DMS53 (cell line): ENCODE measurements around the gene ENDOU.

ENCODE experiments used
- DNase-seq: peaks from one replicate; lab custom pipeline; 2025; lab: John Stamatoyannopoulos, UW

The ENDOU gene

GRCh38 chr12:47744005-47744651 is 18.8 kb upstream of the ENDOU start:
- peak; percentile 99 for DNase-seq

- DNase-seq = peak; percentile 48
These were observed 18.1 kb upstream of the ENDOU start for GRCh38 chr12:47743311-47743860.

GRCh38 chr12:47742253-47742825 is 17.0 kb upstream of the ENDOU start:
- peak; percentile 82 for DNase-seq

GRCh38 chr12:47741340-47741703 is 16.0 kb upstream of the ENDOU start:
- DNase-seq = peak; percentile 100

DNA sequence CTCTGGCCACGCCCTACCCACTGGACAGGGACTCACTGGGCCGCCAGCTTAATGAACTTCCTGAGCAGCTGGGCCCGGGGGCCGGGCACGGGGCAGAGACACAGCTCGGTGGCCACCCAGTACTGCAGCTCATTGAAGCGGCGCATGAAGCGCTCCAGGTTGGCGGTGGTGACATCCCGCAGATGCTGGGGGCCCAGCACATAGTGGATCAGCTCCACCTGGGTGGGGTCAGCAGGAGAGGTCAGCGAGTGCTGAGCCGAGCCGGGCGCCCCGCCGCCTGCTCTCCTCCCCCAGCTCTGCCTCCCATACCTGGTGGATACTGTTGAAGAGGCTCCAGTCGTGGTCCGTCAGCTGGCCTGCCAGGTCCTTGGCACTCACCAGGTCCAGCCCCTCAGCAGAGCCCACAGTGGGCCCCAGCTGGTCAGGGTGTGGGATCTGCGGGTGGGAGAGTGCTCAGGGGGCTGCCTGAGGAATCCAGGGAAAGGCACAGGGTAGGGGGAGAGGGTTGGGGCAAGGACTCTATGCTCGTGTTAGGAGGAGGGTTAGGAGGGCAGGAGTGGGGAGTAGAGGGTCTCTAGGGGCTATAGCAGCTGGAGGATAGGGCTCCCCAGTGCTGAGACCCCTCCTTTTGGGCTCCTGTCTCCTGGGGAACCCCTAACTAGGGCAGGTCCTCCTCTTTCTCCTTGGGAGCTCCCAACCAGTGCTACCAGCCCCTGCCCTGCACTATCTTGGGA is 15.5 kb upstream of the ENDOU start:
- peak; percentile 97 for DNase-seq

DNA sequence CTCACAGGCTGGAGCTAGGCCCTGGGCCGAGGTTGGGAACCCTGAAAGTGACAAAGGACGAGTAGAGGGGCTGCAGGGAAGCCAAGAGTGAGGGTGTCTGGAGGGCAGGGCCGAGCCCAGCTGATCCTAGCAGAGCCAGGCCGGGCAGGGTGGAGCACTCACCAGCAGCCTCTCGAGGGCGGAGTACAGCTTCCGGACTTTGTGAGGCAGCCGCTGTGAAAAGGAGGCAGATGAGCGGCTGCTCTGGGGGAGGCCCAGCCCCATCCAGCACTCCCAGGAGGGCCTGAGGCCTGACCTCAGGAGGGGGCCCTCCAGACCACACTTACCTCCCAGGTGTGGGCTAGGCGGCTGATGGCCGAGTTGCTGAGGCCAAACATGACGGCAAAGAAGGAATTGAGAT is 14.7 kb upstream of the ENDOU start:
- DNase-seq = peak; percentile 79

GRCh38 chr12:47739297-47739696 is 14.0 kb upstream of the ENDOU start:
- DNase-seq = no peak

GRCh38 chr12:47737936-47738594 is 12.8 kb upstream of the ENDOU start:
- DNase-seq = no peak

DNA sequence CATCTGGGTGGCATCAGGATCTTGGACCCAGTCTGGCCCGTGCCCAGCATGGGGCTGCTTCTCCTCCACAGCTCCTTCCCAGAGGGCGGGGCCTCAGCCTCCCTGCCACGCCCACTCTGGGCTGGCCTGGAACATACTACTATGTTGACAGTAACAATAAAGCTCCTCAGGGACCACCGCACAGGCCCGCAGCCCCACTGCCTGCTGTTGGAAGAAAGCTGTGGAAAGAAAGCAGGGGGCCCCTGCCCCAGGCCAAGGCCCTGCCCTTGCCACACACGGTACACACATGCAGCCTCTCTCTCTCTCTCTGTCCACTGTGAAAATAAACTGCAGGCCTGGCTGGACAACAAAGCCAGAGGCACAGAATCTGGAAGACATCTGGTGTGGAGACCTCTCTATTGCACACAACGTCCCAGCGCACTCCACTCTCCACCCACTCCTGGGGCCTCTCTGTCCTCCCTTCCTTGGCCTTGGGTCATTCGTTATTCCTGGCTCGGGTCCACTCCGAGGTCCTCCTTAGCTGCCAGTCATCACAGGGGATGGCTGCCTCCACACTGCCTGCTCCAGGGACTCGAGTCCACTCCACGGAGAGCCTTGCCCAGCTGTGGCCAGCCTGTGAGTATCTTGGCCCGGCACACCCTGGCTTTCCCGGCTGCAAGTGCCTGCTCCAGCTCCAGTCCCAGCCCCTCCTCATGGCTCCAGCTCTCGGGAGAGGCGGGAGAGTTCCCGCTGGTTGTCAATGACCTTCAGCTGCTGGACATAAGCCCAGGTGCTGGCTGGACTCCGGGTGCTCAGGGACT is 11.8 kb upstream of the ENDOU start:
- no peak for DNase-seq

- DNase-seq = no peak
These were observed 10.9 kb upstream of the ENDOU start for GRCh38 chr12:47736216-47736615.

DNA sequence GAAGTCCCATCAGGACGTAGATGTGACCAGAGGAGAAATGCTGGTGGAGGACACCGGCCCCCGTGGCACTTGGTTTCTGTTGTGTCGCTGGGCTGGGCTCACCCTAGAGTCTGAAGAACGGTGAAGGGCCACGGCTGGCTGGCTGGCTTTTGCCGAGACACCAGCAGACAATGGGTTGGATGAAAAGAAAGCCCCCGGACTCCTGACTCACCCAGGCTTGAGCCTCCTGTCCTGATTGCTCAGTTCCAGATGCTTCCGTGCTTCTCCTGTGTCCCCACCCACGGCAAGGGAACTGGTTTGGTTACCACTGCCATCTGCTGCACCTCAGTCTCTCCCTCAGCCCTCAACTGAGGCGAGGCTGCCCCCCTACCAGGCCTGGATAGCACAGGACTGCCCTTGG is 10.4 kb upstream of the ENDOU start:
- no peak for DNase-seq

GRCh38 chr12:47734725-47735480 is 9.6 kb upstream of the ENDOU start:
- DNase-seq = no peak

- DNase-seq = no peak
These were observed 7.9 kb upstream of the ENDOU start for GRCh38 chr12:47733142-47733541.

- DNase-seq = no peak
These were observed 7.2 kb upstream of the ENDOU start for GRCh38 chr12:47732504-47732903.

DNA sequence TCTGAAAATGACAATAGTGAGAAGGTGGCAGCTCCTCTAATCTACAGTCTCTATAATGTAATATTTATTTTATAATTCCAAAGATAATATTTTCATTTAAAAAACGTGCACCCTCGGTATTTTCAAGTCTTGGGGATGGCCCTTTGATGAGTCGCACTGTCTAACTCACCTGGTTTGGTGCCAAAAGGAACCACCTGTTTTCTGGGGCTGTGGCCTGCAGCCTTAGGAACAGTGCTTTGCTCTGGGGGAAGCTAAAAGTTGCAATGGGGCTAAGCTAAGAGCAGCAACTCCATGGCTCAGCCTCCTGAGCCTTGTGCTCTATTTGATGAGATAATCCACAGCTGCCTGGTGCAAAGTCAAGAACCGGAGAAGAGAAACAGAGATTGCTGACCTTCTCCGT is 6.4 kb upstream of the ENDOU start:
- DNase-seq = peak; percentile 39

DNA sequence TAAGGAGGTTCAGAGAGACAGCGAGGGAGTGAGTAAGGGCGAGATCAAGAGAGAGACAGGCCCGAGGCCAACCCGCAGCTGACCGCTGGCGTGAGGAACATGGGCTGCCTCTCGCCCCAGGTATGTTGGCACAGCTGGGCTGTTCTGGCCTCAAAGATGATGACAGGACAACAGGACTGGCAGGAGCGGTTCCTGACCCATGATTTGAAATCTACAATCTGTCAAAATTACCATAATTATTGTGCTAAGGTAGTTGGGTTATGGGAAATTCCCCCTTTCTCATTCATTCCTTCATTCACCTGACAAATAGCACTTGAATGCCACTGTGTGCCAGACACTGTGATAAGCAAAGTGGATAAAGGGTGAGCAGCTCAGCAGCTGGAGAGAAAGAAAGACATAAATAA is 5.1 kb upstream of the ENDOU start:
- peak; percentile 95 for DNase-seq

- peak; percentile 64 for DNase-seq
These were observed 3.9 kb upstream of the ENDOU start for GRCh38 chr12:47729233-47729632.

DNA sequence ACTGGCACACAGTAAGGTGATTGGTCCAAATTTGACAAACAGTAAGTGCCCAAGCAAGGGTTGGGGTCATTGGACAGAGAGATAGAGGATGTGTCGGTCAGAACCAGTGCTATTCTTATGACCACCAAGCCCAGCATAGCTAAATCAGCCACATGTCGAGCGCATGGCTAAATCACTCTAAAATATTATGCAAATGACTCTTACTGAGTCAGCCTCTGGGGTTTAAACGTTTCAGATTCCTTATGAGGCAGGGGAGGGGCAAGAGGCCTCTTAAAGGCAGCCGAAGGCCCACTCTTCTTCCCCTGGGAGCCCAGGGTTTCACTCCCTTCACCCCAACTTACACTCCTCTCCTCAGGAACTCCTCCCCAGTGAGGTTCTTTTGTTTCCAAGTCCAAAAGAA is 603 bp upstream of the ENDOU start:
- DNase-seq = no peak

- no peak for DNase-seq
These were observed 2.2 kb downstream of the ENDOU start for GRCh38 chr12:47722941-47723631.

DNA sequence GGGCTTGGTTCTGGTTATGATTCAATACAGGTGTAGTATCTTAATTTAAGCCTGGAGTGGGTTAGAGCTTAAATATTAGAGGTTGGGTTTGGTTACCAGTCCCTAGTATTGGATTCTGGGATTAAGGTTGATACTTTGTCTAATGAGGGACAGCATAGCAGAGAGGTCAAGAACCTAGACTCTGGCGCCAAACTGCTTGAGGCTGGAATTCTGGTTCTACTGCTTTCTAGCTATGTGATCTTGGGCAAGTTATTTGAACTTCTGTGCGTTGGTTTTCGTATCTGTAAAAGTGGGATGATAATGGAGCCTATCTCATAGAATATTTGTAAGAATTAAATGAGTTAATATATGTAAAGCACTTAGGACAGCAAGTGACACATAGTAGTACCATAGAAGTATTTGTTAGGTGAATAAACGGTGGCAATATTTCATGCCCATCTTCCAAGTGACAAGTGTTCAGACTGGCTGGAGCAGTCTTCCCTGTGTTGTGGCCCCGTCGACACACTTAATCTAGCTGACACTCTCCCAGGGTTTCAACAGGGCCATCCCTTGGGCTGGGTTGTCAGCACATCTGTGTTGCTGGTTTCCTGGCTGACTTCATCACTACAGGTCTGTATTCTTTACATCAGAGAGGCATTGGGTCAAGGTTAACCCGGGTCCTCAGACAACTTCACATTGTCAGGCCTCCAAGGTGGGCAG is 3.0 kb downstream of the ENDOU start:
- no peak for DNase-seq
